Keratinocyte (primary cell): ENCODE results near the gene TSGA10. TPM values are rescaled to one million over a fixed set of nuclear protein-coding genes. Genes with fewer than 3 reads are reported as not detected.

Experiments used
- DNase-seq: peaks from one replicate; pipeline ENCODE4 v3.0.0-alpha.2; 2011; ENCODE audit warnings: low read depth, missing footprints, low spot score
- FAIRE-seq: peaks from 2 replicates; lab custom pipeline; 2011; peaks lifted over from hg19 to GRCh38; lab: Jason Lieb, UNC
- H2AFZ ChIP-seq: 2 replicates; pipeline ENCODE4 v1.6.0; 2012; ENCODE audit warnings: low read length, control low read depth, inconsistent platforms; ENCODE audit not compliant: control insufficient read depth
- H3K27ac ChIP-seq: 2 replicates; pipeline ENCODE4 v1.5.1; 2011; ENCODE audit warnings: low read length; ENCODE audit not compliant: control insufficient read depth, insufficient read depth
- H3K27me3 ChIP-seq: 3 replicates; pipeline ENCODE4 v1.6.0; 2011; ENCODE audit warnings: low read length; ENCODE audit not compliant: control insufficient read depth, insufficient read depth; ENCODE audit errors: extremely low read depth
- H3K36me3 ChIP-seq, 2 experiments: 2 replicates in 1 of 2; 3 replicates in 1 of 2; pipeline ENCODE4 v1.5.1; 2011; ENCODE audit warnings: low read length in 2 of 2, mild to moderate bottlenecking in 1 of 2; ENCODE audit not compliant: control insufficient read depth in 2 of 2, insufficient read depth in 2 of 2; ENCODE audit errors: extremely low read depth in 1 of 2
- H3K4me1 ChIP-seq: 3 replicates; pipeline ENCODE4 v1.5.1; 2011; ENCODE audit warnings: low read length; ENCODE audit not compliant: control insufficient read depth, insufficient read depth; ENCODE audit errors: extremely low read depth
- H3K4me2 ChIP-seq: 3 replicates; pipeline ENCODE4 v1.6.0; 2011; ENCODE audit warnings: low read depth, low read length; ENCODE audit not compliant: control insufficient read depth, insufficient read depth; ENCODE audit errors: extremely low read depth
- H3K4me3 ChIP-seq, 3 experiments: fragments of 200-600 bp in 1 of 3; sonication (generic) in 1 of 3; 2 replicates in 2 of 3; 3 replicates in 1 of 3; pipeline ENCODE4 v1.5.1; 2011 to 2016; ENCODE audit warnings: low read length in 3 of 3, mild to moderate bottlenecking in 3 of 3, control low read depth in 2 of 3, inconsistent platforms in 1 of 3, low read depth in 1 of 3, mixed read lengths in 1 of 3, mixed run types in 1 of 3, moderate library complexity in 1 of 3; ENCODE audit not compliant: control insufficient read depth in 2 of 3, insufficient read depth in 2 of 3; ENCODE audit errors: extremely low read depth in 1 of 3
- H3K79me2 ChIP-seq: 2 replicates; pipeline ENCODE4 v1.6.0; 2012; ENCODE audit warnings: low read length; ENCODE audit not compliant: control insufficient read depth, insufficient read depth
- H3K9ac ChIP-seq: 3 replicates; pipeline ENCODE4 v1.6.0; 2011; ENCODE audit warnings: low read length; ENCODE audit not compliant: control insufficient read depth, insufficient read depth; ENCODE audit errors: extremely low read depth
- H3K9me1 ChIP-seq: 3 replicates; pipeline ENCODE4 v1.6.0; 2011; ENCODE audit warnings: low read length; ENCODE audit not compliant: control insufficient read depth, insufficient read depth; ENCODE audit errors: extremely low read depth
- H3K9me3 ChIP-seq: 2 replicates; pipeline ENCODE4 v1.5.1; 2012; ENCODE audit warnings: low read depth, low read length; ENCODE audit not compliant: control insufficient read depth
- H4K20me1 ChIP-seq: 3 replicates; pipeline ENCODE4 v1.6.0; 2011; ENCODE audit warnings: low read length; ENCODE audit not compliant: control insufficient read depth, insufficient read depth; ENCODE audit errors: extremely low read depth
- CTCF ChIP-seq, 3 experiments: IDR thresholded peaks in 1 of 3; conservative IDR thresholded peaks in 1 of 3; optimal IDR thresholded peaks in 1 of 3; 2 replicates in 2 of 3; 3 replicates in 1 of 3; pipeline versions ENCODE3 to v1.5.1; 2011; ENCODE audit warnings: low read length in 3 of 3, mild to moderate bottlenecking in 3 of 3, moderate library complexity in 2 of 3, control low read depth in 1 of 3, inconsistent platforms in 1 of 3; ENCODE audit not compliant: insufficient read depth in 2 of 3; ENCODE audit errors: extremely low read depth in 1 of 3
- EZH2 ChIP-seq: IDR thresholded peaks from one replicate; pipeline ENCODE4 v1.6.1; 2012; ENCODE audit warnings: inconsistent platforms, mild to moderate bottlenecking, low read length, moderate library complexity
- dilution Hi-C: fragments of 300-500 bp; cut with MboI; formaldehyde crosslinking; loops from one replicate; pipeline ENCODE4 v1.7.0; 2020; ENCODE audit warnings: low sequenced_read_pairs; ENCODE audit not compliant: extremely low pct_ligation_motif_present
- polyA plus RNA-seq, 5 experiments: library from polyadenylated mRNA; depleted of rRNA in 3 of 5; stranded (reverse) in 3 of 5; stranded (forward) in 1 of 5; unstranded in 1 of 5; fragments of >200 nt; gene quantifications; 1 replicate in 1 of 5; 2 replicates in 3 of 5; 3 replicates in 1 of 5; pipeline versions ENCODE4 v1.2.1 to v1.2.3, GENCODE V29; 2011 to 2012; ENCODE audit warnings: missing spikeins in 2 of 5, low read depth in 1 of 5, low replicate concordance in 1 of 5

Gene TSGA10
- polyA plus RNA-seq, 1 donor (not counting 4 experiments of a cell fraction or from before 2014, with no cell fraction given) = 2.4 TPM

GRCh38 chr2:99079226-99079625 lies 75.5 kb downstream of the TSGA10 start:
- H3K4me1 ChIP-seq = peaks cover 7% of the 10 kb centered on the region
- no peak overlapping the region for H3K4me3 ChIP-seq
- no peaks in the 10 kb centered on the region for H3K9me3 ChIP-seq
- H2AFZ ChIP-seq = no peak overlapping the region
- DNase-seq (no peak), FAIRE-seq (no peak)
- dilution Hi-C loops = no loop called here
- H3K27me3 ChIP-seq = no peaks in the 10 kb centered on the region
- TF ChIP-seq EZH2 (no peak), CTCF (optimal IDR thresholded peaks at IDR 0.05 in 1 of 3, IDR thresholded peaks at IDR 0.05 in 1 of 3, conservative IDR thresholded peaks at IDR 0.05 in 1 of 3; ENCODE audit: extremely low read depth in 1 of 3, insufficient read depth in 2 of 3, low read length in 3 of 3) (no peak)
- no peaks in the 10 kb centered on the region for H3K79me2 ChIP-seq
- H3K4me2 ChIP-seq = no peak overlapping the region
- H3K9me1 ChIP-seq = no peaks in the 10 kb centered on the region
- no peaks in the 10 kb centered on the region for H3K36me3 ChIP-seq
- H3K27ac ChIP-seq = no peak overlapping the region
- no peak overlapping the region for H3K9ac ChIP-seq
- H4K20me1 ChIP-seq = no peaks in the 10 kb centered on the region

DNA sequence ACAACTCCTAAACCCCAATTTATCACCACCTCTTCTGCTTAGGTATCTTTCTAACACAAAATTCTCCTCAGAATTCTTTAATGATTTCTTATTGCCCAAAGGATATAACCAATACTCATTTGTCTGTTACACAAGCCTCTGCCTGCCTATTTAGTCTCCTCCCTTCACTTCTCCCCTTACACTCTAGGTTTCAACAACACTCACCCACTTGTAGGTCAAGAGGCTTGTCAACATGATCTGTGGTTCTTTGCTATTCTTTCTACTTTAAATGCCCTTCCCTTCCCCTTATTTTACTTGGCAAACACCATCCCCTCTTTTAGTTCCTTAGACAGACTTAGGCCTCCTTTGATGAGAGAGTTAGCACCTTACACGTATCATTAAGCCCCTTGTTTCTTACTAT lies 82.2 kb downstream of the TSGA10 start:
- H4K20me1 ChIP-seq = no peaks in the 10 kb centered on the region
- H3K79me2 ChIP-seq = no peaks in the 10 kb centered on the region
- dilution Hi-C loops = no loop called here
- H3K36me3 ChIP-seq = no peaks in the 10 kb centered on the region
- H3K4me3 ChIP-seq = no peak overlapping the region
- H3K9ac ChIP-seq = no peak overlapping the region
- H3K27me3 ChIP-seq = no peaks in the 10 kb centered on the region
- H3K9me3 ChIP-seq = no peaks in the 10 kb centered on the region
- FAIRE-seq (no peak), DNase-seq (no peak)
- no peak overlapping the region for H3K4me2 ChIP-seq
- H3K9me1 ChIP-seq = no peaks in the 10 kb centered on the region
- H2AFZ ChIP-seq = peak overlapping the region; percentile 10
- TF ChIP-seq EZH2 (no peak), CTCF (optimal IDR thresholded peaks at IDR 0.05 in 1 of 3, IDR thresholded peaks at IDR 0.05 in 1 of 3, conservative IDR thresholded peaks at IDR 0.05 in 1 of 3; ENCODE audit: extremely low read depth in 1 of 3, insufficient read depth in 2 of 3, low read length in 3 of 3) (no peak)
- no peak overlapping the region for H3K27ac ChIP-seq
- H3K4me1 ChIP-seq = no peaks in the 10 kb centered on the region
